Testis (tissue), 5 donors: ENCODE results near the gene ATXN7L1. TPM values are rescaled to one million over a fixed set of nuclear protein-coding genes. Genes with fewer than 3 reads are reported as not detected.
A peak's percentile ranks its signal among the peaks of the same experiment; 100 is the strongest.

ENCODE experiments used
- DNase-seq: peaks from one replicate; pipeline ENCODE4 v3.0.0-alpha.2; 2019
- H3K27ac ChIP-seq, 2 donors: fragments of 200-600 bp; sonication (generic); one replicate each; pipeline ENCODE4 v1.5.1; 2019
- H3K27me3 ChIP-seq: fragments of 200-600 bp; sonication (generic); one replicate; pipeline ENCODE4 v1.5.1; 2019
- H3K36me3 ChIP-seq: fragments of 200-600 bp; sonication (generic); one replicate; pipeline ENCODE4 v1.5.1; 2017; ENCODE audit warnings: low read depth; ENCODE audit errors: missing control alignments
- H3K4me1 ChIP-seq: fragments of 200-600 bp; sonication (generic); one replicate; pipeline ENCODE4 v1.5.1; 2019
- H3K4me3 ChIP-seq, 2 donors: fragments of 200-600 bp; sonication (generic); one replicate each; pipeline ENCODE4 v1.5.1; 2017 to 2019
- H3K9me3 ChIP-seq: fragments of 200-600 bp; sonication (generic); one replicate; pipeline ENCODE4 v1.5.1; 2017
- POLR2A ChIP-seq: fragments of 450-650 bp; IDR thresholded peaks from one replicate; pipeline ENCODE4 v1.6.1; 2017; ENCODE audit warnings: antibody characterized with exemption, mild to moderate bottlenecking, moderate library complexity
- WGBS, 2 donors: methylation state at CpG; one replicate each; pipeline ENCODE4 v1.1.5; 2018; 5-methylcytosine and 5-hydroxymethylcytosine counted together
- intact Hi-C: fragments of 100-400 bp; cut with DNase I; formaldehyde crosslinking; loops from one replicate; pipeline ENCODE4 v1.15.1; 2023; ENCODE audit warnings: low total_unique reads
- long read RNA-seq, 2 donors: transcript quantifications; one replicate each; lab custom pipeline, GENCODE V29; 2026
- polyA plus RNA-seq: library from polyadenylated mRNA; stranded (reverse); fragments of 350-450 nt; fragmentation: Illumina TruSeq; extraction: RNeasy Lipid Tissue Mini Kit (QIAGEN cat#74804); gene quantifications from one replicate; pipeline ENCODE4 v1.2.3, GENCODE V29; 2014; ENCODE audit warnings: low read depth, low replicate concordance; ENCODE audit not compliant: insufficient read depth
- total RNA-seq, 2 donors: library from RNA; depleted of rRNA; stranded (reverse); fragments of >200 nt; gene quantifications; one replicate each; pipeline ENCODE4 v1.2.3, GENCODE V29; 2016
- TF ChIP-seq, protein P1 (sequence below), 3 experiments: fragments of 450-650 bp in 2 of 3; fragments of 200-600 bp in 1 of 3; sonication (generic) in 1 of 3; IDR thresholded peaks; one replicate each; pipeline ENCODE4 v1.5.1; 2016 to 2019; ENCODE audit warnings: antibody characterized with exemption in 3 of 3, mild to moderate bottlenecking in 2 of 3, moderate library complexity in 1 of 3

The ATXN7L1 gene, protein sequence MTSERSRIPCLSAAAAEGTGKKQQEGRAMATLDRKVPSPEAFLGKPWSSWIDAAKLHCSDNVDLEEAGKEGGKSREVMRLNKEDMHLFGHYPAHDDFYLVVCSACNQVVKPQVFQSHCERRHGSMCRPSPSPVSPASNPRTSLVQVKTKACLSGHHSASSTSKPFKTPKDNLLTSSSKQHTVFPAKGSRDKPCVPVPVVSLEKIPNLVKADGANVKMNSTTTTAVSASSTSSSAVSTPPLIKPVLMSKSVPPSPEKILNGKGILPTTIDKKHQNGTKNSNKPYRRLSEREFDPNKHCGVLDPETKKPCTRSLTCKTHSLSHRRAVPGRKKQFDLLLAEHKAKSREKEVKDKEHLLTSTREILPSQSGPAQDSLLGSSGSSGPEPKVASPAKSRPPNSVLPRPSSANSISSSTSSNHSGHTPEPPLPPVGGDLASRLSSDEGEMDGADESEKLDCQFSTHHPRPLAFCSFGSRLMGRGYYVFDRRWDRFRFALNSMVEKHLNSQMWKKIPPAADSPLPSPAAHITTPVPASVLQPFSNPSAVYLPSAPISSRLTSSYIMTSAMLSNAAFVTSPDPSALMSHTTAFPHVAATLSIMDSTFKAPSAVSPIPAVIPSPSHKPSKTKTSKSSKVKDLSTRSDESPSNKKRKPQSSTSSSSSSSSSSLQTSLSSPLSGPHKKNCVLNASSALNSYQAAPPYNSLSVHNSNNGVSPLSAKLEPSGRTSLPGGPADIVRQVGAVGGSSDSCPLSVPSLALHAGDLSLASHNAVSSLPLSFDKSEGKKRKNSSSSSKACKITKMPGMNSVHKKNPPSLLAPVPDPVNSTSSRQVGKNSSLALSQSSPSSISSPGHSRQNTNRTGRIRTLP
- total RNA-seq (10 to 100 TPM; 35.7 to 35.9 TPM), polyA plus RNA-seq (61.7 TPM)
- long read RNA-seq, donor 1, partial matches to known transcripts, result 0 of 1 reads
- long read RNA-seq, donor 1, other reads (novel, unspliced or antisense), result 0 of 1 reads
- long read RNA-seq, donor 2, result 0 reads

DNA sequence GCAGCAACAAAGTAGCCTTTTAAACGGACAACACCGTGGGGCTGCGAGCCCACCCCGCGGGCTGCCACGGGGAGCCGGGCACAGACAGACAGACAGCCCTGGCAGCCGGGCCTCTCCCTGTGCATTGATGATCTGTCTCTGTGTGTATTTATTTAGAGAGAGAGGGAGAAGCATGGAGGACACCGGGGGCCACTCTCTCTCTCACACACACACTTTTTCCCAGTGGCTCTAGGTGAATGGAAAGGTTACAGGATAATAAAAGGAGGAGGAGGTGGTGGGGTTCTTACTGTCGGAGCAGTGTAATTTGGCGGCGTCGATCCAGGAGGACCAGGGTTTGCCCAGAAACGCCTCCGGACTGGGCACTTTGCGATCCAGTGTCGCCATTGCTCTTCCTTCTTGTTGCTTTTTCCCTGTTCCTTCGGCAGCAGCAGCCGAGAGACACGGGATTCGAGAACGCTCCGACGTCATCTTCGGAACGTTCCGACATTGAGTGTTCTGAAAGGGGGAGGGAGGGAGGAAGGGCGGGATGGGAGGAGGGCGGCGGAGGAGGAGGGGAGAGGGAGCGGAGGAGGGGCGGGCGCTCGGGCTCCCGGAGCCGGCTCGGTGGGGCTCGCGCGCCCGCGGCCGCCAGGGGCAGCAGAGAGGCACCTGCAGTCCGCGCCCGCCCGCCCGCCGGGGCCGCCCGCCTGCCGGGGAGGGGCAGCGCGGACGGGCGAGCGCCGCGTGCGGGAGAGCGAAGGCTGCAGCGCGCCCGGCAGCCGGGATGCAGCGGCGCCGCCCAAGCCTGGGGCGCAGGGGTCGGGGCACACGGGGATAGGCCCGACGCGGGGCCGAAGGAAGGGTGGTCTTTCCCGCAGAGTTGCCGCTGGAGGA, at the start of gene ATXN7L1:
Gene ATXN7L1, minus strand, starts transcription at position 509 of the 873 bp plus-strand sequence. Its CDS starts 41 bp downstream, at position 468.
- intact Hi-C loops, result no loop called here
- 0 to 1% methylated on average over 16 to 36 of the region's 77 CpGs for WGBS, 2 donors
- H3K27me3 ChIP-seq, result no peaks in the 10 kb centered on the region
- TF ChIP-seq, protein P1, sequence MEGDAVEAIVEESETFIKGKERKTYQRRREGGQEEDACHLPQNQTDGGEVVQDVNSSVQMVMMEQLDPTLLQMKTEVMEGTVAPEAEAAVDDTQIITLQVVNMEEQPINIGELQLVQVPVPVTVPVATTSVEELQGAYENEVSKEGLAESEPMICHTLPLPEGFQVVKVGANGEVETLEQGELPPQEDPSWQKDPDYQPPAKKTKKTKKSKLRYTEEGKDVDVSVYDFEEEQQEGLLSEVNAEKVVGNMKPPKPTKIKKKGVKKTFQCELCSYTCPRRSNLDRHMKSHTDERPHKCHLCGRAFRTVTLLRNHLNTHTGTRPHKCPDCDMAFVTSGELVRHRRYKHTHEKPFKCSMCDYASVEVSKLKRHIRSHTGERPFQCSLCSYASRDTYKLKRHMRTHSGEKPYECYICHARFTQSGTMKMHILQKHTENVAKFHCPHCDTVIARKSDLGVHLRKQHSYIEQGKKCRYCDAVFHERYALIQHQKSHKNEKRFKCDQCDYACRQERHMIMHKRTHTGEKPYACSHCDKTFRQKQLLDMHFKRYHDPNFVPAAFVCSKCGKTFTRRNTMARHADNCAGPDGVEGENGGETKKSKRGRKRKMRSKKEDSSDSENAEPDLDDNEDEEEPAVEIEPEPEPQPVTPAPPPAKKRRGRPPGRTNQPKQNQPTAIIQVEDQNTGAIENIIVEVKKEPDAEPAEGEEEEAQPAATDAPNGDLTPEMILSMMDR (IDR thresholded peaks at IDR 0.05), result peak in 2 of 3 experiments; percentile 53 to 90
- TF ChIP-seq POLR2A, result peak; percentile 58
- H3K9me3 ChIP-seq, result no peaks in the 10 kb centered on the region
- no peaks in the 10 kb centered on the region for H3K36me3 ChIP-seq
- peak; percentile 97 for DNase-seq
- peak within 1 kb of the TSS; percentile 48 to 75 for H3K27ac ChIP-seq
- H3K4me3 ChIP-seq, result peak within 1 kb of the TSS; percentile 64 to 70
- peaks cover 7% of the 10 kb centered on the region for H3K4me1 ChIP-seq

DNA sequence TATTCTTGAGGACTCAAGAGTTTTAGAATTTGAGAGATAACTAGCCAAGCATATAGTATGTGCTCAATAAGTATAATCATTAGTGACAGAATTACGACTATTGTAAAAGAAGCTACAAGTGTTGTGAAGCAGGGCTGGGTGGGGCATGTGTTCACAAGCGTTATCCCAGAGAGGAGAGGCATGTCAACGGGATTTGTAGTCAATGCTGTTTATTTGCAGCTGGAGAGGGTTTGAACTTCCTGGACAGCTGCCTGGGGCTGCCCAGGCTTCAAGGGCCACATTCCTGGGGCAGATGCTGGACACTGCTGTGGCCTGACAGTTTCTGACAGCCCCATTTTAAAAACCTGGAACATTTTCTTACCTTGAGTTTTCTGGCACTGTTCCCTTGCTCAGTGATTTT, 49.7 kb upstream of the ATXN7L1 start:
- intact Hi-C loops, result no loop called here
- Histone ChIP-seq H3K4me1 (no peaks in the 10 kb centered on the region), H3K27me3 (no peaks in the 10 kb centered on the region), H3K36me3 (no peaks in the 10 kb centered on the region), H3K9me3 (no peaks in the 10 kb centered on the region), H3K27ac (no peak overlapping the region), H3K4me3 (no peak overlapping the region)
- DNase-seq, result no peak
- TF ChIP-seq, protein P1 (IDR thresholded peaks at IDR 0.05), result no peak
- no peak for TF ChIP-seq POLR2A
- WGBS, 2 donors, result 60 to 68% methylated on average over 3 of the region's 3 CpGs

DNA sequence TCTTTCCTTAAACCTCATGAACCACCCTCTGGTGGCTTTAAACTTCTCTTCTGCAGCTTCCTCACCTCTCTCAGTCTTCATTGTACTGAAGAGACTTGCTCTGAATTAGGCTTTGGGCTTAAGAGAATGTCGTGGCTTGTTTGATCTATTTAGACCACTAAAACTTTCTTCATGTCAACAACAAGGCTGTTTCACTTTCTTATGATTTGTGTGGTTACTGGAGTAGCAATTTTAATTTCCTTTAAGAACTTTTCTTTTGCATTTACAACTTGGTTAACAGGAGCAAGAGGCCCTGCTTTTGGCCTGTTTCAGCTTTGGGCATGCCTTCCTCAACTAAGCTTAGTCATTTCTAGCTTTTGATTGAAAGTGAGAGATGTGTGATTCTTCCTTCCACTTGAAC, 48.5 kb upstream of the ATXN7L1 start:
- Histone ChIP-seq H3K27me3 (no peaks in the 10 kb centered on the region), H3K4me3 (no peak overlapping the region), H3K9me3 (no peaks in the 10 kb centered on the region), H3K36me3 (no peaks in the 10 kb centered on the region), H3K27ac (no peak overlapping the region), H3K4me1 (no peaks in the 10 kb centered on the region)
- intact Hi-C loops, result no loop called here
- no peak for TF ChIP-seq POLR2A
- TF ChIP-seq, protein P1 (IDR thresholded peaks at IDR 0.05), result no peak
- no peak for DNase-seq
- 92 to 93% methylated on average over 1 of the region's 1 CpG for WGBS, 2 donors

DNA sequence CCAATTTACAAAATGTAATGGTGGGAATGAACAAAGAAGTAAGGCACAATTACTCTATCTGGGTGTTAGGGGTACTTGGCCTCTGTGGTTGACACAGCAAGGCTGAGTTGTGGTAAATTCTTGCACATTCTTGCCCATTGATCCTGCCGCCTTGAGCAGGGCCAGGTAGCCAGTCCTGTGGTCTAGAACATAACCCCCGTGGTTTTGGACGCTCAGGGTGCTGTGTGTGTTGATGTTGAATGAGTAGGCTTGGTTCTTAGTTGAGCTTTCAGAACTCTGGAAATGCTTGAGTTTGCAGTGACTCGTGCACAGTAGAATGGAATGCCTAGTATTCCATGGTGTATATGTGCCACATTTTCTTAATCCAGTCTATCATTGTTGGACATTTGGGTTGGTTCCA, 44.4 kb upstream of the ATXN7L1 start:
- no peak for DNase-seq
- intact Hi-C loops, result no loop called here
- Histone ChIP-seq H3K27me3 (no peaks in the 10 kb centered on the region), H3K27ac (no peak overlapping the region), H3K4me1 (no peaks in the 10 kb centered on the region), H3K9me3 (no peaks in the 10 kb centered on the region), H3K4me3 (no peak overlapping the region), H3K36me3 (no peaks in the 10 kb centered on the region)
- TF ChIP-seq, protein P1 (IDR thresholded peaks at IDR 0.05), result no peak
- no peak for TF ChIP-seq POLR2A
- WGBS, 2 donors, result 90 to 99% methylated on average over 4 of the region's 4 CpGs
